Measurements from ENCODE around the gene UGDH.

The UGDH gene

DNA sequence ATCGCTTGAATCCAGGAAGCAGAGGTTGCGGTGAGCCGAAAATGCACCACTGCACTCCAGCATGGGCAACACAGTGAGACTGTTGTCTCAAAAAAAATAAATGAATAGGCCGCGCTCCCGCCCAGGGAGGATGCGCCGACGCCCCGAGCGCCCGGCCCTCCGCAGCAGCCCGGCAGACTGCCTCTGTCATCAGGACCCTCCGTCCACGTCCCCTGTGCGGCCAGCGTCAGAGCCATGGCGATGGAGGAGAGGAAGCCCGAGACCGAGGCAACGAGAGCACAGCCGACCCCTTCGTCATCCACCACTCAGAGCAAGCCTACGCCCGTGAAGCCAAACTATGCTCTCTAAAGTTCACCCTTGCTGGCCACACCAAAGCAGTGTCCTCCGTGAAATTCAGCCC is 47.0 kb downstream of the UGDH start:
- no peak for DNase-seq (ENCODE audit: low read depth)
- no peak overlapping the region for H3K4me3 ChIP-seq (replicated peaks; ENCODE audit: low read depth, low read length)
- TF ChIP-seq, protein P1, sequence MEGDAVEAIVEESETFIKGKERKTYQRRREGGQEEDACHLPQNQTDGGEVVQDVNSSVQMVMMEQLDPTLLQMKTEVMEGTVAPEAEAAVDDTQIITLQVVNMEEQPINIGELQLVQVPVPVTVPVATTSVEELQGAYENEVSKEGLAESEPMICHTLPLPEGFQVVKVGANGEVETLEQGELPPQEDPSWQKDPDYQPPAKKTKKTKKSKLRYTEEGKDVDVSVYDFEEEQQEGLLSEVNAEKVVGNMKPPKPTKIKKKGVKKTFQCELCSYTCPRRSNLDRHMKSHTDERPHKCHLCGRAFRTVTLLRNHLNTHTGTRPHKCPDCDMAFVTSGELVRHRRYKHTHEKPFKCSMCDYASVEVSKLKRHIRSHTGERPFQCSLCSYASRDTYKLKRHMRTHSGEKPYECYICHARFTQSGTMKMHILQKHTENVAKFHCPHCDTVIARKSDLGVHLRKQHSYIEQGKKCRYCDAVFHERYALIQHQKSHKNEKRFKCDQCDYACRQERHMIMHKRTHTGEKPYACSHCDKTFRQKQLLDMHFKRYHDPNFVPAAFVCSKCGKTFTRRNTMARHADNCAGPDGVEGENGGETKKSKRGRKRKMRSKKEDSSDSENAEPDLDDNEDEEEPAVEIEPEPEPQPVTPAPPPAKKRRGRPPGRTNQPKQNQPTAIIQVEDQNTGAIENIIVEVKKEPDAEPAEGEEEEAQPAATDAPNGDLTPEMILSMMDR (IDR thresholded peaks at IDR 0.05; ENCODE audit: low read length, missing control alignments) = no peak

DNA sequence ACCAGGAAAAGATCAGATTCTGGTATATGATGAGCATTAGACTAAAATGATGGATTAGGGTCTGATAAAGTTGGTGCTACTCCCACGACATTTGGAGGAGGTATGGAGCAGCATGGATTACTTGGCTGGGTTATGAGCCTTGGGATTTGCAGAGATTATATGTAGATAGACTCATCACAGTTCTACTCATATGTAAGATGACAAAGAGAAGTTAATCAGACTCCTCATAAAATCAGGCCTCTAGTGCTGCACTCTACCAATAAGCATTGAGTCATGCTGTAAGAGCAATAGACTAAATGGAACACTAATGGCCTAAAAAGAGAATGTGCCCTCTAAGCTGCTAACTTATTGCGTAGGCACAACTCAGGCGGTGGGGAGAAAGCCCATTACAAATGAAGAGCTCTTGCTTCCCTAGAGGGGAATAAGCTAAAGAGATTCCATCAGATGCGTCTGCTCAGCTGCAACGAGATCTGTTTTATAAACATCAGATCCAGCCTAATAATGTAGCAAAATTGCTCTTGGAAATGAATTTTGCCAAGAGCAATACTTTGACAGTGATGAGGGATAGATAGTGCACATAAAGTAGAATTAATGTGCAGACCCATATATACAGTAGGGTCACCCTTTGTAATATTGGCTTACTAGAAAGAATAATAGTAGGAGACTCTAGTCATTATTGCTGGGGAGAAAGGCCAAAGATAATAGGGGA is 50.9 kb downstream of the UGDH start:
- TF ChIP-seq, protein P1 (IDR thresholded peaks at IDR 0.05; ENCODE audit: low read length, missing control alignments) = no peak
- no peak overlapping the region for H3K4me3 ChIP-seq (replicated peaks; ENCODE audit: low read depth, low read length)
- DNase-seq (ENCODE audit: low read depth) = no peak

DNA sequence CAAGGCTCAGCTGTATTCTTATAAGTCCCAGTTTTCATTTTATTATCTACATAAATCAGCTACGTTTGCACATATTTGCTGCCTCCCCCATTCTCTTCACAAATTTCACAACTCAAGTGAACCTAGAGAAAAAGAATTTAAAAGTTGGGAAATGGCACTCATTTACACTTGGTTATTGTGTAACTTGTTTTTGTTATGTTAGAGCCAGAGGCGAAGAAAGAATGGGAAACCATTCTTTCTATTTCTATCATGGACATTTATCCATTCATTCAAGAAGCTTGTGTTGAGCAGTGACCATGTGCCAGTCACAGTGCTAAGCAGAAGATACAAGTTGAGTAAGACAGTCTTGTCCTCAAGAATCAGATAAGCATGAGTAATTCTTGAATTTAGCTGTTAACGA is 54.8 kb downstream of the UGDH start:
- no peak overlapping the region for H3K4me3 ChIP-seq (replicated peaks; ENCODE audit: low read depth, low read length)
- DNase-seq (ENCODE audit: low read depth) = peak; percentile 26
- TF ChIP-seq, protein P1 (IDR thresholded peaks at IDR 0.05; ENCODE audit: low read length, missing control alignments) = no peak

DNA sequence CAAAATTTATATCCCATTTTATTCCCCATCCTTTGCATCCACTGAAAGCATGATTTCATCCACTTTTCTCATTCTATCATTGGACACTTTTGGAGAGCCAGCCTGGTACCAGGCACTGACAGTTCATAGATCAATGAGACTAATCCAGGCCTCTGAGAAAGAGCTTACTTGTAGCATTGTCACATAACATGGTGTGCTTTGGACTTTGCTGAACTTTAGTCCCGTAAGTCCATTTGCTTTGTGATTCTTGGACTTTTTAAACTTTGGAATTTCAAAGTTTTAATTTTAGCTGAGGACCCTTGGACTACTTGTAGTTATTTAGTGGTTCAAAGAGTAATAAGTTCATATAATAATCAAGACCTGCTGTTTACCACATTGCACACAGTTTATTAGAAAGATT is 56.8 kb downstream of the UGDH start:
- DNase-seq (ENCODE audit: low read depth) = no peak
- no peak overlapping the region for H3K4me3 ChIP-seq (replicated peaks; ENCODE audit: low read depth, low read length)
- TF ChIP-seq, protein P1 (IDR thresholded peaks at IDR 0.05; ENCODE audit: low read length, missing control alignments) = no peak

DNA sequence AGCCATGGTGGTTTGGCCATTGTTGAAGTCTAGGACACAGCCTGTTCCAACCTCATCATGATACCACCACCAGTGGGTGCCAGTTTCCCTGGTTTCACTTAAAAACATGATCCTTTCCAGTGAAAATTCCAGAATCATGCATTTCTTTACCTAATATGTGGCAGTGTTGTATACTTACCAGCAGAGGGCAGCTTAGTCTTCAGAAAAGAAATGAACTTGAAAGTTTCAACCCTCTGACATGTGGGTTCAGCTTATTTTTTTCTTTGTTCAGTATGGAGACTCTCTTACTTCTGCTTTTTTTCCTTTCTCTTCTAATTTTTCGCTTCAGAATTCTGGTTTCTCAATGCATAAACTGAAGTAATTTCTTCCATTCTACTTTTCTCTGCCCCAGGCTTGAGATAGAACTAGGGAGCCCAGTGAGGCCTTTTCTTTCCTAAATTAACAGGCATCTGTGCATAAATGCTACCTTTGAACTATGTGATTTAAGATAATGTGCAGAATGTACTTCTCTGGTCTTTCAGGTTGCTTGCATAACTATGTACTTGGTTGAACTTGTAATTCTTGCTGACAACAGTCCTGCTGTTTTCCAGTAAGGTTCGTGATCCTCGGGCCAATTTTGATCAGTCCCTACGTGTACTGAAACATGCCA is 57.7 kb downstream of the UGDH start:
- H3K4me3 ChIP-seq (replicated peaks; ENCODE audit: low read depth, low read length) = no peak overlapping the region
- TF ChIP-seq, protein P1 (IDR thresholded peaks at IDR 0.05; ENCODE audit: low read length, missing control alignments) = peak; percentile 89
- peak; percentile 91 for DNase-seq (ENCODE audit: low read depth)

DNA sequence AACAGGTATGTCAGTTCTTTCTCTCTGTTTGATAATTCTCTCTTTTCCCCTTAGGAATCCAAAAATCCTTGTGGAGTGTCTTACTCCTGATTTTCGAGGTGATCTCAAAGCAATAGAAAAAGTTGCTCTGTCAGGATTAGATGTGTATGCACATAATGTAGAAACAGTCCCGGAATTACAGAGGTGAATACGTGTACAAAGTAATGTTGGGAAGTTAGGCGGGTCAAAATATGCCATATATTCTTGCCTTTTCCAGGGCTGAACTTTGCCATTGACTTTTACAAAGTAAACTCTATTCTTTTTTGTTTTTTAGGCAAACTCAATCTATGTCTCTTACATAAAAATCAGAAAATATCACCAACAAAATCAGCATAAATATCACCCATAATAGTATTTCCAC is 59.8 kb downstream of the UGDH start:
- no peak for DNase-seq (ENCODE audit: low read depth)
- TF ChIP-seq, protein P1 (IDR thresholded peaks at IDR 0.05; ENCODE audit: low read length, missing control alignments) = no peak
- H3K4me3 ChIP-seq (replicated peaks; ENCODE audit: low read depth, low read length) = no peak overlapping the region

DNA sequence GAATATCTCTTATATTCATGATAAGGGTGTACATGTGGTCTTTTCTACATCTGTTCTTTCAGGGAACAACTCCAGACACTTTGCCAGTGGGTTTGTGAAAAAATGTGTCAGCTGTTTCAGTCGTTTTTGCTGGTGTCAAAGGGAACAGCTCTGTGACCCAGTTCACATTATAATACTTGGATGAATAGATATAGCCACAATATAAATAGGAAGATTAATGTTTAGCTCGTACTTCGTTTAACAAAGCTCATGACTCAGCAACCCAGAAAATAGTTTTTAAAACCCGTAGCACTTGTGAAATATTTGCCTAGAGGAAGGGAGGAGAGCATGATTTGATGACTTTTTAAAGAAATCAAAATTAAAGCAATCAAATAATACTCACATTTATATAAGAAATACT is 60.5 kb downstream of the UGDH start:
- no peak overlapping the region for H3K4me3 ChIP-seq (replicated peaks; ENCODE audit: low read depth, low read length)
- DNase-seq (ENCODE audit: low read depth) = no peak
- TF ChIP-seq, protein P1 (IDR thresholded peaks at IDR 0.05; ENCODE audit: low read length, missing control alignments) = no peak
